ENCODE data around the gene PIP5K1C. TPM values are rescaled to one million over a fixed set of nuclear protein-coding genes. Genes with fewer than 3 reads are reported as not detected.

The PIP5K1C gene
- total RNA-seq, 1 experiment from 2014 or later = 11.8 TPM

- no peaks in the 10 kb centered on the region for H3K9me3 ChIP-seq (replicated peaks)
- no peaks in the 10 kb centered on the region for H3K27me3 ChIP-seq
- H3K36me3 ChIP-seq = peaks cover 2% of the 10 kb centered on the region; the same call in 1 of the 2 replicates
- no peak overlapping the region for H3K4me3 ChIP-seq
- DNase-seq = no peak
- no peaks in the 10 kb centered on the region for H3K4me1 ChIP-seq
- 0 out of 2 replicates have a peak overlapping the region, but pooled peaks have one; percentile 14 for H3K27ac ChIP-seq
Measured at GRCh38 chr19:3645067-3645396, 55.2 kb downstream of the PIP5K1C start.

GRCh38 chr19:3644351-3645066 lies 55.8 kb downstream of the PIP5K1C start:
- H3K27ac ChIP-seq = 0 out of 2 replicates have a peak overlapping the region, but pooled peaks have one; percentile 14
- H3K4me1 ChIP-seq = no peaks in the 10 kb centered on the region
- no peaks in the 10 kb centered on the region for H3K9me3 ChIP-seq (replicated peaks)
- DNase-seq = peak; percentile 58 to 62
- no peaks in the 10 kb centered on the region for H3K27me3 ChIP-seq
- H3K36me3 ChIP-seq = peaks cover 2% of the 10 kb centered on the region; the same call in 1 of the 2 replicates
- no peak overlapping the region for H3K4me3 ChIP-seq

GRCh38 chr19:3643674-3644313 lies 56.5 kb downstream of the PIP5K1C start:
- H3K4me1 ChIP-seq = no peaks in the 10 kb centered on the region
- H3K4me3 ChIP-seq = no peak overlapping the region
- no peak for DNase-seq
- H3K27ac ChIP-seq = no peak overlapping the region
- H3K36me3 ChIP-seq = peaks cover 2% of the 10 kb centered on the region; the same call in 1 of the 2 replicates
- no peaks in the 10 kb centered on the region for H3K9me3 ChIP-seq (replicated peaks)
- H3K27me3 ChIP-seq = no peaks in the 10 kb centered on the region

- peak; percentile 26 to 33 for DNase-seq
- H3K4me3 ChIP-seq = no peak overlapping the region
Measured at GRCh38 chr19:3642987-3643673, 57.1 kb downstream of the PIP5K1C start.

GRCh38 chr19:3642296-3642695 lies 58.0 kb downstream of the PIP5K1C start:
- Histone ChIP-seq H3K36me3 (peaks cover 2% of the 10 kb centered on the region; the same call in 1 of the 2 replicates), H3K27ac (no peak overlapping the region)
- DNase-seq = no peak

More at GRCh38 chr19:3642987-3643673, 57.1 kb downstream of the PIP5K1C start:
- Histone ChIP-seq H3K27ac (no peak overlapping the region), H3K9me3 (replicated peaks) (no peaks in the 10 kb centered on the region), H3K4me1 (no peaks in the 10 kb centered on the region), H3K36me3 (peaks cover 2% of the 10 kb centered on the region; the same call in 1 of the 2 replicates), H3K27me3 (no peaks in the 10 kb centered on the region)

GRCh38 chr19:3641515-3642269 lies 58.6 kb downstream of the PIP5K1C start:
- no peaks in the 10 kb centered on the region for H3K9me3 ChIP-seq (replicated peaks)
- peaks cover 2% of the 10 kb centered on the region; the same call in 1 of the 2 replicates for H3K36me3 ChIP-seq
- no peak overlapping the region for H3K4me3 ChIP-seq
- no peaks in the 10 kb centered on the region for H3K27me3 ChIP-seq
- DNase-seq = no peak
- no peaks in the 10 kb centered on the region for H3K4me1 ChIP-seq
- H3K27ac ChIP-seq = no peak overlapping the region

More at GRCh38 chr19:3642296-3642695, 58.0 kb downstream of the PIP5K1C start:
- no peaks in the 10 kb centered on the region for H3K4me1 ChIP-seq
- H3K9me3 ChIP-seq (replicated peaks) = no peaks in the 10 kb centered on the region
- no peak overlapping the region for H3K4me3 ChIP-seq
- no peaks in the 10 kb centered on the region for H3K27me3 ChIP-seq

GRCh38 chr19:3639479-3639878 lies 60.8 kb downstream of the PIP5K1C start:
- H3K27me3 ChIP-seq = no peaks in the 10 kb centered on the region
- H3K4me1 ChIP-seq = no peaks in the 10 kb centered on the region
- no peaks in the 10 kb centered on the region for H3K9me3 ChIP-seq (replicated peaks)
- no peak overlapping the region for H3K27ac ChIP-seq
- no peak overlapping the region for H3K4me3 ChIP-seq
- DNase-seq = no peak
- H3K36me3 ChIP-seq = no peaks in the 10 kb centered on the region

- H3K4me3 ChIP-seq = no peak overlapping the region
- no peaks in the 10 kb centered on the region for H3K4me1 ChIP-seq
- no peaks in the 10 kb centered on the region for H3K9me3 ChIP-seq (replicated peaks)
- DNase-seq = no peak
- no peaks in the 10 kb centered on the region for H3K36me3 ChIP-seq
- H3K27me3 ChIP-seq = no peaks in the 10 kb centered on the region
- no peak overlapping the region for H3K27ac ChIP-seq
Measured at GRCh38 chr19:3638208-3639193, 61.8 kb downstream of the PIP5K1C start.

GRCh38 chr19:3637621-3638020 lies 62.6 kb downstream of the PIP5K1C start:
- Histone ChIP-seq H3K36me3 (no peaks in the 10 kb centered on the region), H3K9me3 (replicated peaks) (no peaks in the 10 kb centered on the region), H3K4me1 (no peaks in the 10 kb centered on the region), H3K27ac (no peak overlapping the region), H3K27me3 (no peaks in the 10 kb centered on the region), H3K4me3 (no peak overlapping the region)
- no peak for DNase-seq

- Histone ChIP-seq H3K4me3 (no peak overlapping the region), H3K27ac (no peak overlapping the region), H3K27me3 (no peaks in the 10 kb centered on the region), H3K9me3 (replicated peaks) (no peaks in the 10 kb centered on the region), H3K36me3 (no peaks in the 10 kb centered on the region), H3K4me1 (no peaks in the 10 kb centered on the region)
- no peak for DNase-seq
Measured at GRCh38 chr19:3636962-3637361, 63.3 kb downstream of the PIP5K1C start.

GRCh38 chr19:3636506-3636905 lies 63.8 kb downstream of the PIP5K1C start:
- DNase-seq = no peak
- Histone ChIP-seq H3K4me3 (no peak overlapping the region), H3K27me3 (no peaks in the 10 kb centered on the region), H3K36me3 (no peaks in the 10 kb centered on the region), H3K4me1 (no peaks in the 10 kb centered on the region), H3K27ac (no peak overlapping the region), H3K9me3 (replicated peaks) (no peaks in the 10 kb centered on the region)

GRCh38 chr19:3634496-3635045 lies 65.7 kb downstream of the PIP5K1C start:
- DNase-seq = no peak
- Histone ChIP-seq H3K4me3 (no peak overlapping the region), H3K4me1 (no peaks in the 10 kb centered on the region), H3K36me3 (no peaks in the 10 kb centered on the region), H3K27me3 (no peaks in the 10 kb centered on the region), H3K27ac (no peak overlapping the region), H3K9me3 (replicated peaks) (no peaks in the 10 kb centered on the region)

- Histone ChIP-seq H3K27me3 (no peaks in the 10 kb centered on the region), H3K4me1 (no peaks in the 10 kb centered on the region), H3K4me3 (no peak overlapping the region), H3K27ac (no peak overlapping the region), H3K9me3 (replicated peaks) (no peaks in the 10 kb centered on the region), H3K36me3 (no peaks in the 10 kb centered on the region)
- DNase-seq = no peak
Measured at GRCh38 chr19:3633559-3633988, 66.7 kb downstream of the PIP5K1C start.

Data from SJCRH30 (cell line).